ENCODE data around the gene SEZ6L. TPM values are rescaled to one million over a fixed set of nuclear protein-coding genes. Genes with fewer than 3 reads are reported as not detected.

SEZ6L gene
- total RNA-seq, 4 donors from 2014 or later: 0.27 to 0.57 TPM; not detected in 2

- H3K27me3 ChIP-seq: no peaks in the 10 kb centered on the region
- no peak for DNase-seq
- H3K4me1 ChIP-seq: no peaks in the 10 kb centered on the region
- TF ChIP-seq POLR2A (IDR thresholded peaks at IDR 0.05): no peak
- TF ChIP-seq, protein P1, sequence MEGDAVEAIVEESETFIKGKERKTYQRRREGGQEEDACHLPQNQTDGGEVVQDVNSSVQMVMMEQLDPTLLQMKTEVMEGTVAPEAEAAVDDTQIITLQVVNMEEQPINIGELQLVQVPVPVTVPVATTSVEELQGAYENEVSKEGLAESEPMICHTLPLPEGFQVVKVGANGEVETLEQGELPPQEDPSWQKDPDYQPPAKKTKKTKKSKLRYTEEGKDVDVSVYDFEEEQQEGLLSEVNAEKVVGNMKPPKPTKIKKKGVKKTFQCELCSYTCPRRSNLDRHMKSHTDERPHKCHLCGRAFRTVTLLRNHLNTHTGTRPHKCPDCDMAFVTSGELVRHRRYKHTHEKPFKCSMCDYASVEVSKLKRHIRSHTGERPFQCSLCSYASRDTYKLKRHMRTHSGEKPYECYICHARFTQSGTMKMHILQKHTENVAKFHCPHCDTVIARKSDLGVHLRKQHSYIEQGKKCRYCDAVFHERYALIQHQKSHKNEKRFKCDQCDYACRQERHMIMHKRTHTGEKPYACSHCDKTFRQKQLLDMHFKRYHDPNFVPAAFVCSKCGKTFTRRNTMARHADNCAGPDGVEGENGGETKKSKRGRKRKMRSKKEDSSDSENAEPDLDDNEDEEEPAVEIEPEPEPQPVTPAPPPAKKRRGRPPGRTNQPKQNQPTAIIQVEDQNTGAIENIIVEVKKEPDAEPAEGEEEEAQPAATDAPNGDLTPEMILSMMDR (IDR thresholded peaks at IDR 0.05): no peak
- H3K27ac ChIP-seq: no peak overlapping the region
- no peaks in the 10 kb centered on the region for H3K9me3 ChIP-seq
- no peaks in the 10 kb centered on the region for H3K36me3 ChIP-seq
- no peak overlapping the region for H3K4me3 ChIP-seq
Observed at GRCh38 chr22:26213826-26214225, 44.6 kb downstream of the SEZ6L start.

DNA sequence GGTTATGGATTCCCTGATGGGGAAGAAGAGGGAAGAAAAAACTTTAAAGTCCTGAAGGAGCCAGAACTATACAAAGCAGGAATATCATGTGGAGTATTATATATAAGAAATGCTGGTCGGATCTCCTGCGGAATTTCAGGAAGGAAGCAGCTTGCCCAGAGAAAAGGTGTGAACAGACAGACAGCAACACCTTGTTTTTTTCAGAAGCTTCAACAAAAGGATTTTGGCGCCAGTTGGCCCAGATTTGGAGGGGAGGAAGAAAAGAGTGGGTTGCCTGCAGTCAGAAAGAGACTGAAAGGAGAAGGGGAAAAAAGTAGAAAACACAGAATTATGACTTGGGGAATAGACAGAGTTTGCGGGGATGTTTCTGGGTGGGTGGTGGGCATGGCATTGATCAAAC, 45.2 kb downstream of the SEZ6L start:
- TF ChIP-seq, protein P1 (IDR thresholded peaks at IDR 0.05): no peak
- TF ChIP-seq POLR2A (IDR thresholded peaks at IDR 0.05): no peak
- Histone ChIP-seq H3K9me3 (no peaks in the 10 kb centered on the region), H3K4me3 (no peak overlapping the region), H3K4me1 (no peaks in the 10 kb centered on the region), H3K36me3 (no peaks in the 10 kb centered on the region), H3K27ac (no peak overlapping the region), H3K27me3 (no peaks in the 10 kb centered on the region)
- DNase-seq: no peak

DNA sequence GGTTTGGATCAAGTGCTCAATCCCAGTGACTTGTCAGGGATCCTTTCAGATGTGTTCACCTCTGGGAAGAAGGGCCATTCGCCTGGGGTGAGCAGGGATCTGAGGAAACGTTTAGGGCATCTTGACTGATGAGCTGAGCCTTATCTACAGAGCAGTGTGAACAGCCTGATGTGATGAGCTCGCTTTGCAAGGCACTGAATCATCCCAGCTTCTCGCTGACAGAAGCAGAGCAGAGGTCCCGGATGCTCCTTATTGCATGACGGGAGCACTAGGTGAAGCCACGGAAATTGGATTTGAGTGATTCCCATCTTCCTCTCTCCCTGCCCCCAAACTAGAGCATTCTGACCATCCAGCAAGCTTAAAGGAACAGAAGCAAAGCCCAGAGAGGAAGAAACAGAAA, 46.5 kb downstream of the SEZ6L start:
- no peak for DNase-seq
- H3K4me3 ChIP-seq: no peak overlapping the region
- H3K27me3 ChIP-seq: no peaks in the 10 kb centered on the region
- TF ChIP-seq, protein P1 (IDR thresholded peaks at IDR 0.05): no peak
- no peak for TF ChIP-seq POLR2A (IDR thresholded peaks at IDR 0.05)
- no peaks in the 10 kb centered on the region for H3K9me3 ChIP-seq
- H3K4me1 ChIP-seq: no peaks in the 10 kb centered on the region
- no peaks in the 10 kb centered on the region for H3K36me3 ChIP-seq
- H3K27ac ChIP-seq: no peak overlapping the region

- Histone ChIP-seq H3K4me3 (no peak overlapping the region), H3K4me1 (no peaks in the 10 kb centered on the region), H3K36me3 (no peaks in the 10 kb centered on the region), H3K27ac (no peak overlapping the region), H3K9me3 (no peaks in the 10 kb centered on the region), H3K27me3 (no peaks in the 10 kb centered on the region)
- DNase-seq: no peak
- TF ChIP-seq, protein P1 (IDR thresholded peaks at IDR 0.05): no peak
- TF ChIP-seq POLR2A (IDR thresholded peaks at IDR 0.05): no peak
Observed at GRCh38 chr22:26225207-26225606, 55.9 kb downstream of the SEZ6L start.

- H3K27me3 ChIP-seq: no peaks in the 10 kb centered on the region
- H3K9me3 ChIP-seq: no peaks in the 10 kb centered on the region
- no peaks in the 10 kb centered on the region for H3K36me3 ChIP-seq
- no peak for DNase-seq
- H3K27ac ChIP-seq: no peak overlapping the region
- no peak overlapping the region for H3K4me3 ChIP-seq
- H3K4me1 ChIP-seq: no peaks in the 10 kb centered on the region
- TF ChIP-seq, protein P1 (IDR thresholded peaks at IDR 0.05): no peak
- no peak for TF ChIP-seq POLR2A (IDR thresholded peaks at IDR 0.05)
Observed at GRCh38 chr22:26226538-26227297, 57.5 kb downstream of the SEZ6L start.
